PFSK-1 (cell line): Measurements from ENCODE around the gene ERP27.

Experiments used
- FOXP2 ChIP-seq: optimal IDR thresholded peaks from 2 replicates; pipeline ENCODE3; 2011; ENCODE audit warnings: borderline replicate concordance, control low read depth, inconsistent platforms; ENCODE audit not compliant: insufficient read depth; ENCODE audit errors: extremely low read length, extremely low read depth
- POLR2AphosphoS5 ChIP-seq: IDR thresholded peaks from 2 replicates; pipeline ENCODE4 v1.6.1; 2012; ENCODE audit warnings: low read depth, mild to moderate bottlenecking, control low read depth, low read length, moderate library complexity
- REST ChIP-seq, 2 experiments: IDR thresholded peaks; 2 replicates each; pipeline versions ENCODE4 v1.6.1 to v1.8.0; 2011 to 2012; ENCODE audit warnings: low read depth in 2 of 2, low read length in 2 of 2, control low read depth in 1 of 2, inconsistent platforms in 1 of 2, mild to moderate bottlenecking in 1 of 2, moderate library complexity in 1 of 2; ENCODE audit not compliant: insufficient read depth in 1 of 2
- SIN3A ChIP-seq: IDR thresholded peaks from 2 replicates; pipeline ENCODE4 v1.6.1; 2012; ENCODE audit warnings: mild to moderate bottlenecking, low read length, moderate library complexity, borderline replicate concordance; ENCODE audit not compliant: insufficient read depth
- TAF1 ChIP-seq: IDR thresholded peaks from 2 replicates; pipeline ENCODE4 v1.6.1; 2012; ENCODE audit warnings: low read length, control low read depth, borderline replicate concordance; ENCODE audit not compliant: insufficient read depth

The ERP27 gene

GRCh38 chr12:14892726-14893505, 45.4 kb downstream of the ERP27 start:
- TF ChIP-seq REST (IDR thresholded peaks at IDR 0.05; ENCODE audit: insufficient read depth in 1 of 2, low read depth in 2 of 2, low read length in 2 of 2): no peak
- no peak for TF ChIP-seq SIN3A
- no peak for TF ChIP-seq TAF1
- no peak for TF ChIP-seq FOXP2
- TF ChIP-seq POLR2AphosphoS5: no peak

- no peak for TF ChIP-seq TAF1
- no peak for TF ChIP-seq REST (IDR thresholded peaks at IDR 0.05; ENCODE audit: insufficient read depth in 1 of 2, low read depth in 2 of 2, low read length in 2 of 2)
- TF ChIP-seq FOXP2: no peak
- no peak for TF ChIP-seq POLR2AphosphoS5
Measured at GRCh38 chr12:14890701-14891100, 47.6 kb downstream of the ERP27 start.

GRCh38 chr12:14886271-14886670, 52.1 kb downstream of the ERP27 start:
- TF ChIP-seq SIN3A (no peak), POLR2AphosphoS5 (no peak), FOXP2 (no peak), REST (IDR thresholded peaks at IDR 0.05; ENCODE audit: insufficient read depth in 1 of 2, low read depth in 2 of 2, low read length in 2 of 2) (no peak), TAF1 (no peak)

- TF ChIP-seq TAF1 (peak; percentile 91; the same call in 1 of the 2 replicates), REST (IDR thresholded peaks at IDR 0.05; ENCODE audit: insufficient read depth in 1 of 2, low read depth in 2 of 2, low read length in 2 of 2) (peak in 1 of 2 experiments; percentile 50; a peak in 2 of 4 replicates), FOXP2 (no peak), SIN3A (peak; percentile 83; the same call in 1 of the 2 replicates), POLR2AphosphoS5 (peak; percentile 99)
Measured at GRCh38 chr12:14885718-14886221, 52.6 kb downstream of the ERP27 start, which contains the start of gene MGP. MGP (minus strand) TSS chr12:14885854; CDS start chr12:14885791, 63 bp downstream.
